ES-I3 (cell line): ENCODE data around the gene NDRG2.
"Not testable (repeated sequence)": the region's sequence is repeated elsewhere in the genome, so short reads cannot be mapped to it uniquely, and the experiment has no call there.

Experiments used
- H3K36me3 ChIP-seq: 2 replicates; pipeline ENCODE4 v1.6.1; 2013; ENCODE audit warnings: mild to moderate bottlenecking, low read length, control low read depth, moderate library complexity; ENCODE audit not compliant: insufficient read depth
- H3K4me1 ChIP-seq: 2 replicates; pipeline ENCODE4 v1.6.1; 2013; ENCODE audit warnings: mild to moderate bottlenecking, control low read depth, low read length; ENCODE audit not compliant: insufficient read depth
- H3K9ac ChIP-seq: 2 replicates; pipeline ENCODE4 v1.6.1; 2013; ENCODE audit warnings: low read depth, mild to moderate bottlenecking, low read length, moderate library complexity
- H3K9me3 ChIP-seq: 2 replicates; pipeline ENCODE4 v1.6.1; 2013; ENCODE audit warnings: mild to moderate bottlenecking, low read length, moderate library complexity; ENCODE audit not compliant: control insufficient read depth, insufficient read depth

Gene NDRG2

GRCh38 chr14:21017528-21018245, 7.2 kb downstream of the NDRG2 start:
- peaks cover 6% of the 10 kb centered on the region for H3K4me1 ChIP-seq
- no peaks in the 10 kb centered on the region for H3K9me3 ChIP-seq
- H3K36me3 ChIP-seq = no peaks in the 10 kb centered on the region
- no peak overlapping the region for H3K9ac ChIP-seq

- H3K4me1 ChIP-seq = peaks cover 6% of the 10 kb centered on the region
- no peaks in the 10 kb centered on the region for H3K36me3 ChIP-seq
- no peak overlapping the region for H3K9ac ChIP-seq
- no peaks in the 10 kb centered on the region for H3K9me3 ChIP-seq
These were observed 8.3 kb downstream of the NDRG2 start for GRCh38 chr14:21016413-21017190.

GRCh38 chr14:21015312-21015711, 9.5 kb downstream of the NDRG2 start:
- no peak overlapping the region for H3K9ac ChIP-seq
- H3K36me3 ChIP-seq = no peaks in the 10 kb centered on the region
- no peaks in the 10 kb centered on the region for H3K9me3 ChIP-seq
- peaks cover 6% of the 10 kb centered on the region for H3K4me1 ChIP-seq

- no peaks in the 10 kb centered on the region for H3K9me3 ChIP-seq
- peaks cover 6% of the 10 kb centered on the region for H3K4me1 ChIP-seq
- H3K36me3 ChIP-seq = no peaks in the 10 kb centered on the region
- no peak overlapping the region for H3K9ac ChIP-seq
These were observed 10.1 kb downstream of the NDRG2 start for GRCh38 chr14:21014761-21015190.

GRCh38 chr14:21011136-21011535, 13.7 kb downstream of the NDRG2 start:
- Histone ChIP-seq H3K4me1 (peaks cover 6% of the 10 kb centered on the region), H3K9ac (no peak overlapping the region), H3K36me3 (no peaks in the 10 kb centered on the region), H3K9me3 (no peaks in the 10 kb centered on the region)

GRCh38 chr14:21009721-21010120, 15.1 kb downstream of the NDRG2 start:
- H3K9me3 ChIP-seq, H3K9ac ChIP-seq, H3K4me1 ChIP-seq, H3K36me3 ChIP-seq: not testable (repeated sequence)

- no peaks in the 10 kb centered on the region for H3K4me1 ChIP-seq
- no peaks in the 10 kb centered on the region for H3K9me3 ChIP-seq
- no peaks in the 10 kb centered on the region for H3K36me3 ChIP-seq
- no peak overlapping the region for H3K9ac ChIP-seq
These were observed 21.0 kb downstream of the NDRG2 start for GRCh38 chr14:21003788-21004346.

GRCh38 chr14:21001218-21001617, 23.6 kb downstream of the NDRG2 start:
- Histone ChIP-seq H3K9me3 (no peaks in the 10 kb centered on the region), H3K9ac (no peak overlapping the region), H3K36me3 (peaks cover 2% of the 10 kb centered on the region; the same call in 1 of the 2 replicates), H3K4me1 (no peaks in the 10 kb centered on the region)

- H3K9ac ChIP-seq = no peak overlapping the region
- no peaks in the 10 kb centered on the region for H3K9me3 ChIP-seq
- peaks cover 11% of the 10 kb centered on the region for H3K36me3 ChIP-seq
- no peaks in the 10 kb centered on the region for H3K4me1 ChIP-seq
These were observed 25.3 kb downstream of the NDRG2 start for GRCh38 chr14:20999591-20999990.

- H3K9me3 ChIP-seq = no peaks in the 10 kb centered on the region
- H3K9ac ChIP-seq = no peak within 1 kb of the TSS
- peaks cover 14% of the 10 kb centered on the region for H3K36me3 ChIP-seq
- H3K4me1 ChIP-seq = no peaks in the 10 kb centered on the region
These were observed 26.0 kb downstream of the NDRG2 start, which contains the start of gene SLC39A2 for GRCh38 chr14:20998674-20999366. Gene SLC39A2 (plus strand): TSS chr14:20999293. CDS start chr14:20999447, 154 bp downstream.

GRCh38 chr14:20998139-20998538, 26.7 kb downstream of the NDRG2 start:
- no peaks in the 10 kb centered on the region for H3K4me1 ChIP-seq
- no peaks in the 10 kb centered on the region for H3K9me3 ChIP-seq
- H3K36me3 ChIP-seq = peaks cover 16% of the 10 kb centered on the region
- no peak overlapping the region for H3K9ac ChIP-seq

- Histone ChIP-seq H3K9ac (no peak overlapping the region), H3K4me1 (no peaks in the 10 kb centered on the region), H3K36me3 (peaks cover 18% of the 10 kb centered on the region), H3K9me3 (no peaks in the 10 kb centered on the region)
These were observed 27.3 kb downstream of the NDRG2 start for GRCh38 chr14:20997564-20997963.

GRCh38 chr14:20997115-20997514, 27.7 kb downstream of the NDRG2 start:
- H3K4me1 ChIP-seq = no peaks in the 10 kb centered on the region
- H3K9me3 ChIP-seq = no peaks in the 10 kb centered on the region
- H3K9ac ChIP-seq = no peak overlapping the region
- peaks cover 22% of the 10 kb centered on the region for H3K36me3 ChIP-seq

- Histone ChIP-seq H3K4me1 (no peaks in the 10 kb centered on the region), H3K9me3 (no peaks in the 10 kb centered on the region), H3K36me3 (peaks cover 25% of the 10 kb centered on the region), H3K9ac (no peak overlapping the region)
These were observed 28.3 kb downstream of the NDRG2 start for GRCh38 chr14:20996521-20996920.
